COR-L47 (cell line): ENCODE results near the gene KRT84.

Source experiments
- DNase-seq: peaks from one replicate; lab custom pipeline; 2025; lab: John Stamatoyannopoulos, UW

Gene KRT84

GRCh38 chr12:52382854-52383253 is 2.6 kb downstream of the KRT84 start:
- DNase-seq = no peak

GRCh38 chr12:52381206-52381605 is 4.2 kb downstream of the KRT84 start:
- DNase-seq = no peak

- no peak for DNase-seq
Measured at GRCh38 chr12:52380271-52380694, 5.2 kb downstream of the KRT84 start.

- DNase-seq = no peak
Measured at GRCh38 chr12:52379536-52379935, 5.9 kb downstream of the KRT84 start.

DNA sequence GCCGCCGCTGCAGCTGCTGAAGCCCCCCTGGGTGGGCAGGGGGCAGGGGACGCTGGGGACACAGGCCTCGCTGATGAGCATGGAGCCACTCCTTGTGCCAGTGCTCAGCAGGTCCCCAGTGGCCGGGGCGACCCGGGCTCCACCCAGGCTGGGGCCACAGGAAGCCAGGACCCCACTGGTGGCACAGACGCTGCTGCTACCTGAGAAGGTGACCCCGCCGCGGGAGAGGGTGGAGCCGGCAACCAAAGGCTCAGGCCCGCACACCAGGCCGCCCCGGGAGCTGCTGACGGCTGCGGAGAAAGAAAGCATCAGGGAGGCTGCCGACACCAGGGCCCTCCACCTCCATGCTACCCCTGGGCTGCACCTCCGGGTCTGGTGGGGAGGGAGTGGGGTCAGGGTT is 7.4 kb downstream of the KRT84 start:
- no peak for DNase-seq

DNA sequence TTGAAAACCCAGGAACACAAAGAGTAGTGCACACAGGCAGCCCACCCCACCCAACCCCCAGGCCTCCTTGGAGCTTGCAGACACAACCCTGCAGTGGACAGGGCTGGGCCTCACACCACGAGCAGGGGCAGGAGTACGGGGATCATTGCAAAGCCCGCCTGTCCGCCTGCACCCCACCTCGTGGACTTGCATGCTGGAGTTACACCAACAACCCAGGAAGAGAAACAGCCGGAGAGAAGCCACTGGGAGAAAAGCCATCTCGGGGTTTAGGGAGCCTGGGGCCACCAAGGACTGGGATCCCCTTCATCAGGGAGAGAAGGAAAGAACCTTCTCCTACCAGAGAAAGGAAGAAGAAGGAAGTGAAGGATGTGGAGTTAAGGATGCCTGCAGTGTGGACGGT is 8.2 kb downstream of the KRT84 start:
- no peak for DNase-seq

- peak; percentile 66 for DNase-seq
Measured at GRCh38 chr12:52372216-52373154, 13.0 kb downstream of the KRT84 start.

DNA sequence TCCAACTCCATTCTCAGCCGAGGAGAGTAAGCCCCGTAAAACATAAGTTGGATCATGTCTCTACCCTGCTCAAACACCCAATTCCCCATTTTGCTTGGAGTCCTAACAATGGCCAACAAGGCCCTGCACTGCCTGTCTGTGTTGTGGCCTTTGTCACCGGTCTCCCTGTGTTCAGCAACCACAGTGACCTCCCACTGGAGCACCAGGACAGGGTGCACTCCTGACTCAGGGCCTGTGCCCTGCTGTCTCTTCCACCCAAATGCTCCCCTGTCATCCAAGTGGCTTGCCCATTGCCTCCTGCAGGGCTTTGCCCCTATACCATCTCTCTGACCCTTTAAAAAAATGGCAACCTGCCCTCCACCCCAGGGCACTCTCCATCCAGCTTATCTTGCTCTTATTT is 13.7 kb downstream of the KRT84 start:
- no peak for DNase-seq

GRCh38 chr12:52370926-52371608 is 14.4 kb downstream of the KRT84 start:
- no peak for DNase-seq

DNA sequence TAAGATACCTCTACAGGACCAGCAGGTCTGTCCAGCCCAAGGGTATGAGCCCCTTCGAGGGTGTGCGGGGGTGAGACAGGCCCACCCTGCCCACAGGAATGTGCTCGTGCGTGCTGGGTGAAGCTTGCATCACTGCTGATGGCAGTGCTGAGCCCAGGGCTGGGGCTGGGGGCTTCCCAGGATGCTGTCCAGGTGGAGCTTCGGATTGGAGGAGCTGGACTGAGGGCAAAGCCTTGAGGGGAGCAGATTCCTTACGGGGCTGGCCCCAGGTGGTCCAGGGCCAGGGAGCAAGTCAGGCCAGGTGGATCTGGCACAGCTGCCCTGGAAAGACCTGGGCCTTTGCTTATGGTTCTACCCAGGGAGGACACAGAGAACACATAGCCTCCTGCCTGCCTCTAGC is 15.6 kb downstream of the KRT84 start:
- DNase-seq = no peak

DNA sequence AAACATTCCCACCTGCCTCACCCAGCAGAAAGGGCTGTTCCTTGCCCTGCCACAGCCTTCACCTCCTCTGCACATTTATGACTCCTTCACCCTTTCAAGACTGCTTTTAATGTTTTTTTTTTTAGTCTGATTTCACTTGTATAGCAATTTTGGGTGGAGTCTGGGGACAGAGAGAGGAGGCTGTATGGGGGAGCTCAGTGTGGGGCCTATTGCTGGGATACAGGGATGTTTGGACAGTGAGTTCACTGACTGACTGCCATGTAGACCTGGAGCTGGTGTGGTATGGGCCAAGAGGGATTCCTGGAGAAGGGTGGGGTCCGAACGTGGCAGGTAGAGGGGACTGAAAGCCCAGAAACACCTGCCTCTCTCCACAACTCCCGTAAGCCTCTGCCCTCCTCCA is 16.2 kb downstream of the KRT84 start:
- DNase-seq = no peak

GRCh38 chr12:52368508-52368907 is 16.9 kb downstream of the KRT84 start:
- DNase-seq = no peak

GRCh38 chr12:52367876-52368275 is 17.6 kb downstream of the KRT84 start:
- DNase-seq = no peak

- no peak for DNase-seq
Measured at GRCh38 chr12:52366738-52367485, 18.5 kb downstream of the KRT84 start, which contains the start of gene KRT85. TSS of gene KRT85 (minus strand) at chr12:52367481. CDS start at chr12:52367405, 76 bp downstream.

GRCh38 chr12:52364901-52365489 is 20.5 kb downstream of the KRT84 start:
- no peak for DNase-seq

DNA sequence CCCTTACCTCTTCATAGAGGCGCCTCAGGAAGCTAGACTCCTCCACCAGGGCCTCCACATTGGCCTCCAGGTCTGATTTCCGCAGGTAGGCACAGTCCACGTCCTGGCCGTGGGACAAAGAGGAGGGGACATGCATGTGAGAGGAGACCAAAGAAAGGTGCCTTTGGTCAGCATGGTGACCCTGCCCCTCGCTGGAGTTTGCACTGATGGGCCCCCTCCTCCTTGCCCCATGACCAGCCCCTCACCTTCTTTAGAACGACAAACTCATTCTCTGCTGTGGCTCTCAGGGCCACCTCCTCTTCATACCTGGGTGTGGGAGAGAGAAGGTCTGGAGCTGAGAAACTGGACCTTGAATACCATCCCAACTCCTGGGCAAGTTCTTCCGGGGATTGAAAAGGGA is 21.4 kb downstream of the KRT84 start:
- no peak for DNase-seq

DNA sequence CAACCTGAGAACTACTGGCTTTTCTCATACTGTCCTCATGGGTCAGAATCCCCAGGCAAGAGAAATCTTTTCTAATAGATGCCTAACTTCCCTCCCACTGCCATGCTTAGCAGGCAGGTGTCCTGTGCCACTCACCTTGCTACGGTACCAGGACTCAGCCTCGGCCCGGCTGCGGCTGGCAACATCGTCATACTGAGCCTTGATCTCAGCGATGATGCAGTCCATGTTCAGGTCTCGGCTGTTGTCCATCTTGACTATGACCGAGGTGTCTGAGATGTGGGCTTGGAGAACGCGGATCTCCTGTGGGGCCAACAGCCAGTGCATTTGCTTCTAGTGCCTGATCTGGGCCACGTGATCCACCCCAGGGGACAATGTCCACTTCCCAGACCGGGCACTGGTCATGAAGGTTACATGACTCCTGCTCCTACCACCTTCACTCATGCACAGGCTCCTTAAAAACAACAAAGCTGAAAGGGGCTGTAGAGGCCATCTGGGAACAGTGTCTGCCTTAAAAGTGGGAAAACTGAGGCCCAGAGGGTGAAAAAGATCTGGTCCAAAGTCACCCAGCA is 22.3 kb downstream of the KRT84 start:
- no peak for DNase-seq

- no peak for DNase-seq
Measured at GRCh38 chr12:52362118-52362726, 23.2 kb downstream of the KRT84 start.

- no peak for DNase-seq
Measured at GRCh38 chr12:52361553-52361952, 23.9 kb downstream of the KRT84 start.

DNA sequence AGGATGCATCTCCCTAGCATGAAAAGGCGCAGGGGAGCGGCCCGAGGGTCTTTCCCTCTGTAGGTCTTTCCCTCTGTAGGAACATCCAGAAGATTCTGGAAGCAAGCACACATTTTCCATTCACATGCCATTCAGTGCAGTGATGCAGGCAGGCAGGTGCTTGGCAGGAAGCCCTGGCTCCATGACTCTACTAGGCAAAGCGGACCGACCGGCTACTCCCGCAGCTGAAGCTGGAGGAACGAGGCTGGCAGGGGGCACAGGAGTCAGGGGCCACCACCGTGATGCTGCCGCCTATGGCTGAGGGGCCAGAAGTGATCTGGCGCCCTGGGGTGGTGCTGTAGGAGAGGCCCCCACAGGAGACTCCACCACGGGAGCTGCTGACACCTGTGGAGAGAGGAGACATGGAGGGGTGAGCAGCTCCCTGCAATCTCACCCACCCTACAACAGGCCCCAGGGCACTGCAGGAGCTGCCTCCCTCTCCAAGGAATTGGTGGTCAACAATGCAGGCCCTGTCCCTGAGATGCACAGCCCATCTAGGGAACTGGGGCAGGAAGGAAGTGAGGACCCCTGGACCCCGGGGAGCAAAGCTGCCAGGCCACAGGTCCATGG is 24.7 kb downstream of the KRT84 start:
- DNase-seq = no peak

DNA sequence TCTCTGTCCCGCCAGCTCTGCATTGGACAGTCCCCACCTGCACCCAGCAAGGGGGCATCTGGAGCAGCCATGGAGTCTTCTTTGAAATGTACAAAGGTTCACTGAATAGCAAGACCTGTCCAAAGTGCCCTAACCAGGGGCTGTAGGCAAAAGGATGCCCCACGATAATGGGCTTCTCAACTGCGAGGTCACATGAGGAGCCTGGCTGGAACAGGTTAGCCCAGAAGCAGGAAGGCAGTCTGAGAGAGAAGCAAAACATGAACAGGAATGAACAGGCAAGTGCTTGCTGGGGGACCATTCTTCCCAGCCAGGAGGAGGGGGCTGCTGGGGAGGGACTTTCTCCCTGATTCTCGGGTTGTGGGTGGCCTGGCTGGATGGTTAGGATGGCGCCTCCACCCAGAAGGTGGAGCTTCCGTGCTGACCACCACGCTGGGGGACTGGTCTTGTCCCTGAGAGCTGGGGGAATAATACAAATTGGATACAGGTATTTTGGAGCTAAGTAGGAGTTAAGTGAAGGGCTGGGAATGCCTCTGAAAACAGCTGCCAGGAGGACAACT is 25.3 kb downstream of the KRT84 start:
- no peak for DNase-seq
